HepG2 (cell line): ENCODE results near the gene PPP1R9B. TPM values are rescaled to one million over a fixed set of nuclear protein-coding genes. Genes with fewer than 3 reads are reported as not detected.
A peak's percentile ranks its signal among the peaks of the same experiment; 100 is the strongest.

Experiments used
- FOXM1 ChIP-seq: sonication (generic); formaldehyde crosslinking; IDR thresholded peaks from 2 replicates; pipeline ENCODE4 v1.5.0; 2020; ENCODE audit warnings: missing genetic modification reagents
- GTF2F1 ChIP-seq: fragments of 150-350 bp; IDR thresholded peaks from 2 replicates; pipeline ENCODE4 v1.6.1; 2014; ENCODE audit warnings: low read length
- HBP1 ChIP-seq: IDR thresholded peaks from 2 replicates; pipeline ENCODE4 v1.6.1; 2016; ENCODE audit warnings: low read depth, control low read depth
- HNRNPUL1 ChIP-seq: fragments of 200-400 bp; formaldehyde crosslinking; IDR thresholded peaks from 2 replicates; pipeline ENCODE4 v1.6.1; 2017; ENCODE audit warnings: low read depth, mild to moderate bottlenecking, low read length, moderate library complexity
- MLLT10 ChIP-seq: sonication (generic); formaldehyde crosslinking; IDR thresholded peaks from 2 replicates; pipeline ENCODE4 v1.4.0; 2020; ENCODE audit warnings: missing genetic modification reagents
- NFE2 ChIP-seq: sonication (generic); formaldehyde crosslinking; IDR thresholded peaks from 2 replicates; pipeline ENCODE4 v1.4.0; 2020; ENCODE audit warnings: missing genetic modification reagents
- POLR2G ChIP-seq: fragments of 200-400 bp; formaldehyde crosslinking; IDR thresholded peaks from 2 replicates; pipeline ENCODE4 v1.6.1; 2018; ENCODE audit warnings: mild to moderate bottlenecking, low read depth, low read length, moderate library complexity
- RCOR2 ChIP-seq: IDR thresholded peaks from 2 replicates; pipeline ENCODE4 v1.6.1; 2016; ENCODE audit warnings: missing biosample characterization, missing genetic modification reagents
- SOX13 ChIP-seq, 3 experiments: fragments of 450-650 bp in 1 of 3; sonication (generic) in 1 of 3; formaldehyde crosslinking in 1 of 3; IDR thresholded peaks in 2 of 3; conservative IDR thresholded peaks in 1 of 3; 2 replicates each; pipeline versions ENCODE4 v1.5.0 to v1.6.1; 2016 to 2020; ENCODE audit warnings: antibody characterized with exemption in 1 of 3, mild to moderate bottlenecking in 1 of 3, missing compliant biosample characterization in 1 of 3, missing genetic modification reagents in 1 of 3, moderate library complexity in 1 of 3
- TEF ChIP-seq: sonication (generic); formaldehyde crosslinking; IDR thresholded peaks from 2 replicates; pipeline ENCODE4 v1.5.0; 2020; ENCODE audit warnings: missing genetic modification reagents
- ZBTB42 ChIP-seq: sonication (generic); formaldehyde crosslinking; IDR thresholded peaks from 2 replicates; pipeline ENCODE4 v1.5.0; 2020; ENCODE audit warnings: mild to moderate bottlenecking, missing genetic modification reagents
- ZNF382 ChIP-seq: sonication (generic); formaldehyde crosslinking; IDR thresholded peaks from 2 replicates; pipeline ENCODE4 v1.5.0; 2020; ENCODE audit warnings: missing genetic modification reagents, mild to moderate bottlenecking, borderline replicate concordance
- ZNF567 ChIP-seq: sonication (generic); formaldehyde crosslinking; IDR thresholded peaks from 2 replicates; pipeline ENCODE4 v1.8.1; 2023; ENCODE audit warnings: mild to moderate bottlenecking, missing genetic modification reagents, borderline replicate concordance
- ZNF646 ChIP-seq: sonication (generic); formaldehyde crosslinking; IDR thresholded peaks from 2 replicates; pipeline ENCODE4 v1.9.0; 2021; ENCODE audit warnings: mild to moderate bottlenecking, missing genetic modification reagents
- ZNF775 ChIP-seq: sonication (generic); formaldehyde crosslinking; IDR thresholded peaks from 2 replicates; pipeline ENCODE4 v1.4.0; 2020; ENCODE audit warnings: missing genetic modification reagents, mild to moderate bottlenecking, moderate library complexity, borderline replicate concordance
- polyA plus RNA-seq, 8 experiments: library from polyadenylated mRNA; depleted of rRNA in 3 of 8; stranded (reverse) in 7 of 8; unstranded in 1 of 8; fragments of >200 nt; fragmentation: Illumina TruSeq in 4 of 8; extraction: Trizol in 4 of 8; gene quantifications; 2 replicates each; pipeline versions ENCODE4 v1.2.1 to v1.2.3, GENCODE V29; 2011 to 2016; ENCODE audit warnings: low read depth in 4 of 8, missing spikeins in 1 of 8, mixed read lengths in 1 of 8; ENCODE audit not compliant: insufficient read depth in 1 of 8
- total RNA-seq, 5 experiments: library from RNA; depleted of rRNA; stranded (reverse); fragments of >200 nt; fragmentation: Illumina TruSeq; extraction: Trizol; gene quantifications; 2 replicates each; pipeline ENCODE4 v1.2.3, GENCODE V29; 2016; ENCODE audit warnings: low read depth in 1 of 5
- TF ChIP-seq, protein P1 (sequence below): conservative IDR thresholded peaks from 2 replicates; pipeline ENCODE4 v1.6.1; 2018; ENCODE audit warnings: missing genetic modification reagents

PPP1R9B gene
- total and polyA plus RNA-seq, 2 of the 13 experiments (the other 11 are each of a cell fraction or from before 2014, with no cell fraction given), result 9.4 to 15.8 TPM

- no peak; the same call in 1 of the 2 replicates for TF ChIP-seq RCOR2 (CRISPR knock-in tag)
- no peak; the same call in 1 of the 2 replicates for TF ChIP-seq ZBTB42
- TF ChIP-seq POLR2G, result peak; percentile 74
- TF ChIP-seq HNRNPUL1, result no peak
- no peak for TF ChIP-seq ZNF382 (CRISPR knock-in tag)
- 0 out of 2 replicates have a peak, but pooled peaks have one; percentile 21 for TF ChIP-seq NFE2 (CRISPR knock-in tag)
- TF ChIP-seq HBP1 (CRISPR knock-in tag), result no peak
- TF ChIP-seq SOX13 (IDR thresholded peaks at IDR 0.05), result no peak
- peak in 1 of 2 experiments; percentile 54; a peak in 2 of 4 replicates for TF ChIP-seq SOX13 (CRISPR knock-in tag; conservative IDR thresholded peaks at IDR 0.05 in 1 of 2, IDR thresholded peaks at IDR 0.05 in 1 of 2)
- TF ChIP-seq, protein P1, sequence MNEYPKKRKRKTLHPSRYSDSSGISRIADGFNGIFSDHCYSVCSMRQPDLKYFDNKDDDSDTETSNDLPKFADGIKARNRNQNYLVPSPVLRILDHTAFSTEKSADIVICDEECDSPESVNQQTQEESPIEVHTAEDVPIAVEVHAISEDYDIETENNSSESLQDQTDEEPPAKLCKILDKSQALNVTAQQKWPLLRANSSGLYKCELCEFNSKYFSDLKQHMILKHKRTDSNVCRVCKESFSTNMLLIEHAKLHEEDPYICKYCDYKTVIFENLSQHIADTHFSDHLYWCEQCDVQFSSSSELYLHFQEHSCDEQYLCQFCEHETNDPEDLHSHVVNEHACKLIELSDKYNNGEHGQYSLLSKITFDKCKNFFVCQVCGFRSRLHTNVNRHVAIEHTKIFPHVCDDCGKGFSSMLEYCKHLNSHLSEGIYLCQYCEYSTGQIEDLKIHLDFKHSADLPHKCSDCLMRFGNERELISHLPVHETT (CRISPR knock-in tag), result peak; percentile 81
- TF ChIP-seq MLLT10 (CRISPR knock-in tag), result no peak
- peak; percentile 76; the same call in 1 of the 2 replicates for TF ChIP-seq FOXM1 (CRISPR knock-in tag)
- TF ChIP-seq ZNF646 (CRISPR knock-in tag), result no peak
- TF ChIP-seq GTF2F1, result no peak
- no peak for TF ChIP-seq ZNF567
- peak; percentile 22; the same call in 1 of the 2 replicates for TF ChIP-seq ZNF775 (CRISPR knock-in tag)
- no peak for TF ChIP-seq TEF (CRISPR knock-in tag)
Observed at GRCh38 chr17:50094753-50095619, 55.5 kb downstream of the PPP1R9B start, which contains the start of gene PDK2 (continued).
